Activated CD8-positive, alpha-beta memory T cell treated with anti-CD3 and anti-CD28 coated beads, Interleukin-2, amount 50 U/mL, for 24 hours (primary cell): Measurements from ENCODE around the gene OR6N2.

Experiments used
- DNase-seq: peaks from one replicate; pipeline ENCODE4 v3.0.0-alpha.2; 2020; ENCODE audit errors: extremely low read depth

The OR6N2 gene

GRCh38 chr1:158781104-158781503 is at the start of gene OR6N2:
Gene OR6N2 (minus strand): TSS chr1:158781204. CDS start chr1:158777635, 3,569 bp downstream.
- DNase-seq, result no peak

- no peak for DNase-seq
These were observed 49.2 kb upstream of the OR6N2 start for GRCh38 chr1:158830074-158830677.

- DNase-seq, result no peak
These were observed 40.7 kb upstream of the OR6N2 start for GRCh38 chr1:158821723-158822122.

GRCh38 chr1:158819461-158820443 is 38.7 kb upstream of the OR6N2 start:
- no peak for DNase-seq

GRCh38 chr1:158818975-158819431 is 38.0 kb upstream of the OR6N2 start:
- DNase-seq, result no peak

GRCh38 chr1:158818560-158818959 is 37.6 kb upstream of the OR6N2 start:
- no peak for DNase-seq

- no peak for DNase-seq
These were observed 34.0 kb upstream of the OR6N2 start for GRCh38 chr1:158814970-158815369.

- no peak for DNase-seq
These were observed 32.2 kb upstream of the OR6N2 start for GRCh38 chr1:158813164-158813563.

GRCh38 chr1:158812336-158812735 is 31.3 kb upstream of the OR6N2 start:
- DNase-seq, result no peak

GRCh38 chr1:158810311-158810710 is 29.3 kb upstream of the OR6N2 start:
- DNase-seq, result no peak

- no peak for DNase-seq
These were observed 28.9 kb upstream of the OR6N2 start for GRCh38 chr1:158809862-158810261.

- no peak for DNase-seq
These were observed 28.3 kb upstream of the OR6N2 start for GRCh38 chr1:158809256-158809655.

- no peak for DNase-seq
These were observed 26.0 kb upstream of the OR6N2 start for GRCh38 chr1:158806916-158807536.

GRCh38 chr1:158803678-158804077 is 22.7 kb upstream of the OR6N2 start:
- DNase-seq, result no peak

GRCh38 chr1:158801396-158801795 is 20.4 kb upstream of the OR6N2 start:
- DNase-seq, result no peak

- DNase-seq, result no peak
These were observed 19.5 kb upstream of the OR6N2 start for GRCh38 chr1:158800526-158800925.

- no peak for DNase-seq
These were observed 18.7 kb upstream of the OR6N2 start for GRCh38 chr1:158799689-158800088.

- no peak for DNase-seq
These were observed 17.5 kb upstream of the OR6N2 start for GRCh38 chr1:158798531-158798930.

GRCh38 chr1:158794247-158794646 is 13.2 kb upstream of the OR6N2 start:
- no peak for DNase-seq

- peak; percentile 3 for DNase-seq
These were observed 12.6 kb upstream of the OR6N2 start for GRCh38 chr1:158793604-158794003.

GRCh38 chr1:158771950-158772866 is 8.8 kb downstream of the OR6N2 start, which contains the start of gene OR6N1:
Gene OR6N1 (minus strand): TSS chr1:158772195. CDS start chr1:158766682, 5,513 bp downstream.
- DNase-seq, result no peak
